ENCODE data around the gene TMEM108. TPM values are rescaled to one million over a fixed set of nuclear protein-coding genes. Genes with fewer than 3 reads are reported as not detected.

Gene TMEM108
- total RNA-seq, 2 experiments from 2014 or later: not detected

- intact Hi-C loops (cut with micrococcal nuclease; ENCODE audit: unreplicated experiment): no loop called here
- no peaks in the 10 kb centered on the region; the same call in 1 of the 2 replicates for H4K20me1 ChIP-seq (ENCODE audit: insufficient read depth, low read length)
Measured at GRCh38 chr3:133049491-133049890, 11.3 kb downstream of the TMEM108 start.

GRCh38 chr3:133050891-133051290 lies 12.7 kb downstream of the TMEM108 start:
- no peak for TF ChIP-seq CTCF (conservative IDR thresholded peaks at IDR 0.05; ENCODE audit: low read length)
- TF ChIP-seq EZH2phosphoT487 (IDR thresholded peaks at IDR 0.05; ENCODE audit: borderline replicate concordance, low read depth, low read length): no peak
- no peaks in the 10 kb centered on the region for H3K4me1 ChIP-seq (ENCODE audit: insufficient read depth, low read length, poor library complexity, severe bottlenecking)
- H3K4me2 ChIP-seq (ENCODE audit: low read length): no peak overlapping the region
- no peak overlapping the region for H3K4me3 ChIP-seq (ENCODE audit: low read depth, low read length, poor library complexity, severe bottlenecking)
- H3K9me3 ChIP-seq (ENCODE audit: low read length): no peaks in the 10 kb centered on the region
- POLR2A ChIA-PET: interaction anchor here (0.7 kb wide), 2 partner anchors 17 to 189 kb away, joined by 3 read pairs; no protein-coding TSS in a partner anchor
- no peaks in the 10 kb centered on the region; the same call in 1 of the 2 replicates for H4K20me1 ChIP-seq (ENCODE audit: insufficient read depth, low read length)
- CTCF ChIA-PET (ENCODE audit: unreplicated experiment): no interaction called here
- BruUV-seq (replicated peaks): no TSS peak
- H2AFZ ChIP-seq (ENCODE audit: low read length): no peak overlapping the region
- H3K36me3 ChIP-seq (ENCODE audit: insufficient read depth, low read length): no peaks in the 10 kb centered on the region
- H3K79me2 ChIP-seq (ENCODE audit: insufficient read depth, low read depth, low read length): no peaks in the 10 kb centered on the region
- intact Hi-C loops (cut with micrococcal nuclease; ENCODE audit: unreplicated experiment): no loop called here
- H3K9me2 ChIP-seq (ENCODE audit: insufficient read depth, low read length): no peaks in the 10 kb centered on the region
- H3K27ac ChIP-seq (ENCODE audit: low read depth, low read length, poor library complexity, severe bottlenecking): no peak overlapping the region
- no peak for DNase-seq (ENCODE audit: low spot score)

More at GRCh38 chr3:133049491-133049890, 11.3 kb downstream of the TMEM108 start:
- no peak for TF ChIP-seq CTCF (conservative IDR thresholded peaks at IDR 0.05; ENCODE audit: low read length)
- TF ChIP-seq EZH2phosphoT487 (IDR thresholded peaks at IDR 0.05; ENCODE audit: borderline replicate concordance, low read depth, low read length): no peak
- H3K9me3 ChIP-seq (ENCODE audit: low read length): no peaks in the 10 kb centered on the region
- no peak for DNase-seq (ENCODE audit: low spot score)
- no peaks in the 10 kb centered on the region for H3K79me2 ChIP-seq (ENCODE audit: insufficient read depth, low read depth, low read length)
- H3K36me3 ChIP-seq (ENCODE audit: insufficient read depth, low read length): no peaks in the 10 kb centered on the region
- no TSS peak for BruUV-seq (replicated peaks)
- H2AFZ ChIP-seq (ENCODE audit: low read length): no peak overlapping the region
- no peak overlapping the region for H3K4me3 ChIP-seq (ENCODE audit: low read depth, low read length, poor library complexity, severe bottlenecking)
- H3K9me2 ChIP-seq (ENCODE audit: insufficient read depth, low read length): no peaks in the 10 kb centered on the region
- POLR2A ChIA-PET: no interaction called here
- no peak overlapping the region for H3K27ac ChIP-seq (ENCODE audit: low read depth, low read length, poor library complexity, severe bottlenecking)
- no peak overlapping the region for H3K4me2 ChIP-seq (ENCODE audit: low read length)
- H3K4me1 ChIP-seq (ENCODE audit: insufficient read depth, low read length, poor library complexity, severe bottlenecking): no peaks in the 10 kb centered on the region
- CTCF ChIA-PET (ENCODE audit: unreplicated experiment): no interaction called here

- H4K20me1 ChIP-seq (ENCODE audit: insufficient read depth, low read length): no peaks in the 10 kb centered on the region; the same call in 1 of the 2 replicates
- no peak overlapping the region for H2AFZ ChIP-seq (ENCODE audit: low read length)
- no peaks in the 10 kb centered on the region for H3K9me2 ChIP-seq (ENCODE audit: insufficient read depth, low read length)
- ChIA-PET CTCF (ENCODE audit: unreplicated experiment) (no interaction called here), POLR2A (no interaction called here)
- intact Hi-C loops (cut with micrococcal nuclease; ENCODE audit: unreplicated experiment): no loop called here
- no peak for DNase-seq (ENCODE audit: low spot score)
- no peak for TF ChIP-seq CTCF (conservative IDR thresholded peaks at IDR 0.05; ENCODE audit: low read length)
- no peak for TF ChIP-seq EZH2phosphoT487 (IDR thresholded peaks at IDR 0.05; ENCODE audit: borderline replicate concordance, low read depth, low read length)
- no peak overlapping the region for H3K4me2 ChIP-seq (ENCODE audit: low read length)
- BruUV-seq (replicated peaks): no TSS peak
- no peak overlapping the region for H3K27ac ChIP-seq (ENCODE audit: low read depth, low read length, poor library complexity, severe bottlenecking)
- H3K79me2 ChIP-seq (ENCODE audit: insufficient read depth, low read depth, low read length): no peaks in the 10 kb centered on the region
- H3K9me3 ChIP-seq (ENCODE audit: low read length): no peaks in the 10 kb centered on the region
- H3K36me3 ChIP-seq (ENCODE audit: insufficient read depth, low read length): no peaks in the 10 kb centered on the region
- H3K4me3 ChIP-seq (ENCODE audit: low read depth, low read length, poor library complexity, severe bottlenecking): no peak overlapping the region
- H3K4me1 ChIP-seq (ENCODE audit: insufficient read depth, low read length, poor library complexity, severe bottlenecking): no peaks in the 10 kb centered on the region
Measured at GRCh38 chr3:133053532-133053931, 15.3 kb downstream of the TMEM108 start.
